ENCODE results near the gene FAM81A. TPM values are rescaled to one million over a fixed set of nuclear protein-coding genes. Genes with fewer than 3 reads are reported as not detected.

FAM81A gene
- total RNA-seq, 4 donors from 2014 or later = 1.6 to 2.8 TPM; not detected in 2

GRCh38 chr15:59448871-59449270, 10.9 kb downstream of the FAM81A start:
- Histone ChIP-seq H3K36me3 (no peaks in the 10 kb centered on the region), H3K27ac (no peak overlapping the region), H3K27me3 (no peaks in the 10 kb centered on the region), H3K4me1 (no peaks in the 10 kb centered on the region), H3K4me3 (no peak overlapping the region), H3K9me3 (no peaks in the 10 kb centered on the region)
- DNase-seq = no peak
- intact Hi-C loops (cut with DNase I) = no loop called here
- TF ChIP-seq POLR2A (IDR thresholded peaks at IDR 0.05) = no peak
- TF ChIP-seq, protein P1, sequence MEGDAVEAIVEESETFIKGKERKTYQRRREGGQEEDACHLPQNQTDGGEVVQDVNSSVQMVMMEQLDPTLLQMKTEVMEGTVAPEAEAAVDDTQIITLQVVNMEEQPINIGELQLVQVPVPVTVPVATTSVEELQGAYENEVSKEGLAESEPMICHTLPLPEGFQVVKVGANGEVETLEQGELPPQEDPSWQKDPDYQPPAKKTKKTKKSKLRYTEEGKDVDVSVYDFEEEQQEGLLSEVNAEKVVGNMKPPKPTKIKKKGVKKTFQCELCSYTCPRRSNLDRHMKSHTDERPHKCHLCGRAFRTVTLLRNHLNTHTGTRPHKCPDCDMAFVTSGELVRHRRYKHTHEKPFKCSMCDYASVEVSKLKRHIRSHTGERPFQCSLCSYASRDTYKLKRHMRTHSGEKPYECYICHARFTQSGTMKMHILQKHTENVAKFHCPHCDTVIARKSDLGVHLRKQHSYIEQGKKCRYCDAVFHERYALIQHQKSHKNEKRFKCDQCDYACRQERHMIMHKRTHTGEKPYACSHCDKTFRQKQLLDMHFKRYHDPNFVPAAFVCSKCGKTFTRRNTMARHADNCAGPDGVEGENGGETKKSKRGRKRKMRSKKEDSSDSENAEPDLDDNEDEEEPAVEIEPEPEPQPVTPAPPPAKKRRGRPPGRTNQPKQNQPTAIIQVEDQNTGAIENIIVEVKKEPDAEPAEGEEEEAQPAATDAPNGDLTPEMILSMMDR (IDR thresholded peaks at IDR 0.05) = no peak

DNA sequence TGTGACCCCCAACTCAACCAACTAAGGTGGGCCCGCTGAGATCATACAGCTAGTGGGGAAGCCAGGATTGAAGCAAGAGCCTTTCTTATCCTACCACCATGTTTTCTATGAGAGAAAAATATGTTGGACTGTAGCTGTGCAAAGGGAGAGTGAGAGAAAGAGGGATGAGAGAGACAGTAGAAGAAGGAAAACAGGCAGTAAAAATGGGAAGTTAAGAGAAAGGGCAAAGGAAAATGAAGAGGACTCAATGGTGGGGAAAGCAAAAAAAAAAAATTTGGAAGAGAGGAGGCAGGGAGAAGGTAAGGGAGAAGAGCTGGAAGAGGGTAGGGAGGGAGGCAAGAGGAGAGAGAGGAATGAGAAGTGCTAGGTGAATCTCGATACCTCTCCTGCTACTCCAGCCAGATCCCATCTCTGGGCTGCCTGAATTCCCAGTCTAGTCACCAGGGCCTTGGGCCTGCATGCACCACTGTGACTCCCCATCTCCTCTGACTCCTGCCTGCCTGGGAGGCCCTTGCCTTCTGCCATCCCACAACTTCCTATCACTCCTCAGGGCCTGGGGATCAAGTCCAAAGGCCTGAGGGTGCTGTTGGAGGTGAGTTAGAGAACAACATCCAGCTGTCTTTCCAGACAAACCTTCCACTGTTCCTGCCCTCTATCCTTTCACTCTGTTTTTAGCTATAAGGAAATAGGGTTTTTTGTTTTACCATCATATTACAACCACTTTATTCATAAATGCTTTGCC, 15.7 kb downstream of the FAM81A start:
- no peak overlapping the region for H3K27ac ChIP-seq
- no peaks in the 10 kb centered on the region for H3K36me3 ChIP-seq
- TF ChIP-seq, protein P1 (IDR thresholded peaks at IDR 0.05) = no peak
- no peak for TF ChIP-seq POLR2A (IDR thresholded peaks at IDR 0.05)
- intact Hi-C loops (cut with DNase I) = no loop called here
- no peaks in the 10 kb centered on the region for H3K9me3 ChIP-seq
- H3K27me3 ChIP-seq = no peaks in the 10 kb centered on the region
- peaks cover 0 to 14% (median 5%) of the 10 kb centered on the region in 3 donors for H3K4me1 ChIP-seq
- no peak overlapping the region for H3K4me3 ChIP-seq
- no peak for DNase-seq
- 85 to 87% methylated on average over 2 of the region's 2 CpGs for WGBS, 2 donors

DNA sequence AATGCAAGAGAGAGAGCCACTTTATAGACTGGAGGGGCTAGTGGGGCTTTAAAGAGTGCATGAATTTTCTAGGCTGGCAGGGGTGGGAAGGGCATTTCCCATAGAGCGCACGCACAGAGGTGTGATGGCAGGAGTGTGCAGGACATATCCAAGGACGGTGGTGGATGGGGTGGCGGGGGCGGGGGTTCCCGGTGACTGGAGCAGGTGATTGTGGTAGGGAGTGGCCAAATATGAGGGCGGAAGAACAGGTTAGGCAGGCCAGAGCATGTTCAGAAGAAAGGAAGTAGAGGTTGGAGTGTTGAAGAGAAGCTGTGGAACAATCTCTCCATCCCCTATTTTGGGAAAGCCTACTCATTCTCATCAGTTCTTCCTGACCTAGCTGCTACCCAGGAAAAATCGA, 18.1 kb downstream of the FAM81A start:
- Histone ChIP-seq H3K4me3 (no peak overlapping the region), H3K27ac (no peak overlapping the region), H3K36me3 (no peaks in the 10 kb centered on the region), H3K27me3 (no peaks in the 10 kb centered on the region), H3K9me3 (no peaks in the 10 kb centered on the region), H3K4me1 (peaks cover 0 to 14% (median 5%) of the 10 kb centered on the region in 3 donors)
- intact Hi-C loops (cut with DNase I) = no loop called here
- WGBS, 2 donors = 38 to 55% methylated on average over 8 of the region's 8 CpGs
- DNase-seq = no peak
- TF ChIP-seq, protein P1 (IDR thresholded peaks at IDR 0.05) = no peak
- no peak for TF ChIP-seq POLR2A (IDR thresholded peaks at IDR 0.05)

DNA sequence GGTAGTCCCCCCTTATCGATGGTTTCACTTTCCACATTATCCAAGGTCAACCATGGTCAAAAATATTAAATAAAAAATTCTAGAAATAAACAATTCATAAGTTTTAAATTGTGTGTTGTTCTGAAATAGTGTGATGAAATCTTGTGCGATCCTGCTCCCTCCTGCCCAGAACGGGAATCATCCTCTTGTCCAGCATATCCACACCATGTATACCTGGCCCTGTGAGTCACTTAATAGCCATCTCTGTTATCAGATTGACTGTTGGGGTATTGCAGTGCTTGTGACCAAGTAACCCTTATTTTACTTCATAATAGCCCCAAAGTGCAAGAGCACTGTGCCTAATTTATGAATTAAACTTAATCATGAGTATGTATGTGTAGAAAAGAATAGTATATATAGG, 19.1 kb downstream of the FAM81A start:
- WGBS, 2 donors = 83 to 84% methylated on average over 3 of the region's 3 CpGs
- H3K36me3 ChIP-seq = no peaks in the 10 kb centered on the region
- no peak overlapping the region for H3K4me3 ChIP-seq
- no peak overlapping the region for H3K27ac ChIP-seq
- peaks cover 0 to 14% (median 5%) of the 10 kb centered on the region in 3 donors for H3K4me1 ChIP-seq
- TF ChIP-seq POLR2A (IDR thresholded peaks at IDR 0.05) = no peak
- TF ChIP-seq, protein P1 (IDR thresholded peaks at IDR 0.05) = no peak
- no peaks in the 10 kb centered on the region for H3K27me3 ChIP-seq
- peaks cover 0 to 5% (median 0%) of the 10 kb centered on the region in 3 donors for H3K9me3 ChIP-seq
- no peak for DNase-seq
- intact Hi-C loops (cut with DNase I) = no loop called here

DNA sequence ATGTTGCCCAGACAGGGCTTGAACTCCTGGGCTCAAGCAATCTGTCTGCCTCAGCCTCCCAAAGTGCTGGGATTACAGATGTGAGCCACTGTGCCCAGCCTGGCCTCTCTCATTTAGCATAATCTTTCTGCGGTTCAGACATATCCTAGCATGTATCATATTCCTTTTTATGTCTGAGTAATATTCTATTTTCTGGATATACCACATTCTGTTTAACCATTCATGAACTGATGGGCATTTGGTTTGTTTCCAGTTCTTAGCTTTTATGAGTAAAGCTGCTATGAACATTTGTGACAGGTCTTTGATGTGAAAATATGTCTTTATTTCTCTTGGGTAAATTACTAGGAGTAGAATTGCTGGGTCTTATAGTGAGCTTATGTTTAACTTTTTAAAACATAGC, 23.5 kb downstream of the FAM81A start:
- Histone ChIP-seq H3K36me3 (no peaks in the 10 kb centered on the region), H3K4me1 (peaks cover 0 to 7% (median 2%) of the 10 kb centered on the region in 3 donors), H3K4me3 (no peak overlapping the region), H3K27me3 (no peaks in the 10 kb centered on the region), H3K27ac (no peak overlapping the region), H3K9me3 (peaks cover 0 to 5% (median 0%) of the 10 kb centered on the region in 3 donors)
- DNase-seq = no peak
- WGBS, 2 donors = 93 to 100% methylated on average over 1 of the region's 1 CpG
- no peak for TF ChIP-seq POLR2A (IDR thresholded peaks at IDR 0.05)
- intact Hi-C loops (cut with DNase I) = no loop called here
